ENCODE results near the gene XKR3.

GRCh38 chr22:16800358-16800757 is 24.9 kb downstream of the XKR3 start:
- TF ChIP-seq, protein P1, sequence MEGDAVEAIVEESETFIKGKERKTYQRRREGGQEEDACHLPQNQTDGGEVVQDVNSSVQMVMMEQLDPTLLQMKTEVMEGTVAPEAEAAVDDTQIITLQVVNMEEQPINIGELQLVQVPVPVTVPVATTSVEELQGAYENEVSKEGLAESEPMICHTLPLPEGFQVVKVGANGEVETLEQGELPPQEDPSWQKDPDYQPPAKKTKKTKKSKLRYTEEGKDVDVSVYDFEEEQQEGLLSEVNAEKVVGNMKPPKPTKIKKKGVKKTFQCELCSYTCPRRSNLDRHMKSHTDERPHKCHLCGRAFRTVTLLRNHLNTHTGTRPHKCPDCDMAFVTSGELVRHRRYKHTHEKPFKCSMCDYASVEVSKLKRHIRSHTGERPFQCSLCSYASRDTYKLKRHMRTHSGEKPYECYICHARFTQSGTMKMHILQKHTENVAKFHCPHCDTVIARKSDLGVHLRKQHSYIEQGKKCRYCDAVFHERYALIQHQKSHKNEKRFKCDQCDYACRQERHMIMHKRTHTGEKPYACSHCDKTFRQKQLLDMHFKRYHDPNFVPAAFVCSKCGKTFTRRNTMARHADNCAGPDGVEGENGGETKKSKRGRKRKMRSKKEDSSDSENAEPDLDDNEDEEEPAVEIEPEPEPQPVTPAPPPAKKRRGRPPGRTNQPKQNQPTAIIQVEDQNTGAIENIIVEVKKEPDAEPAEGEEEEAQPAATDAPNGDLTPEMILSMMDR (IDR thresholded peaks at IDR 0.05; ENCODE audit: low read depth, low read length), result no peak
- no peak for TF ChIP-seq EZH2phosphoT487 (IDR thresholded peaks at IDR 0.05; ENCODE audit: low read depth)
